Activated naive CD8-positive, alpha-beta T cell treated with anti-CD3 and anti-CD28 coated beads, Interleukin-2, amount 50 U/mL, for 16 hours (primary cell): Measurements from ENCODE around the gene CCNQ.

Experiments
- DNase-seq: peaks from one replicate; pipeline ENCODE4 v3.0.0-alpha.2; 2020; ENCODE audit warnings: low read depth, low spot score

Gene CCNQ

DNA sequence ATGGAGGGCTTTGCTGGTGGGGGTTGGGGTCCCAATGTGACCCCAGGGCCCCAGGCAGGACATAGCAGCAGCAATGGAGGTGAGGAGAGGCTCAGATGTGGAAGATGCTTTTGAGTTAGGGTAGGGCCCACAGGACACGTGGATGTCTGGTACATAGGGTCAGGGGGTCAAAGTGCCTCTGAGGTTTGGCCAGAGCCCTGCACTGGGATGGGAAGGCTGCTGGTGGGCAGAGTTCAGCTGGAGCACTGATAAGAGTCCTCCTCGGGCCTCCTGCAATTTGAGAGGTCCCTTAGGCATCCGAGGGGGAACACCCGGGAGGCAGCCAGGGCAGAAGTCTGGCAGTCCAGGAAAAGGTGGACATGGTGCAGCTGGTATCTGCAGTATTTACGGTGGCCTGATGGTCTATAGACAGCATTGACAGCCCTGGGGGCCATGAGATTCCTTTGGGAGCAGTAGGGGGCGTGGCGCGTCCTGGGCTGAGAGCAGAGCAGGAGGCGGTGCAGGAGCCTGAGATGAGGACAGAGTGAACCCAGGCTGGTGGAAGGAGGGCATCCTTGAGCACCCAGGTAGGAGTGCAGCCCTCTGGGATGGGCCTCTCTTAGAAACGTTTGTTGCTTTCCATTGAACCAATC lies 22.6 kb downstream of the CCNQ start:
- DNase-seq = no peak

DNA sequence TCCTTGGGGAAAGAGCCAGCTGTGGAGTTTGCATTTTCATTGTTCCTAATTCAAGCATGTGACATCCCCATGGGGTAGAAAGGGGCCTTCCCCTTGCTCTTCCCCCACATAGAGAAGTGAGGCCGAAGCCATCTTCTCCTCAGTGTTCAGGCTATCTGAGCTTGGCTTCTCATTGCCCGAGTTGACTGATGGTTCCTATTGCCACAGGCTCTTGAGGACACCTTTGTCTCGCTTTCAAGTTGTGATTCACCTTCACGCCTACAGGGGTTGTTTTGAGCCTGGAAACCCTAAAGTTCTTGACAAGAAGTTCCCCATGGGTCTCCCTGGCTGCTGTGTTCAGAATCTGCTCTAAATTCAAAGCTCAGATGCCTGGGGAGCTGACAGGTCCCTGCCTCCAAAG lies 25.0 kb downstream of the CCNQ start:
- no peak for DNase-seq

- DNase-seq = no peak
These were observed 26.3 kb downstream of the CCNQ start for GRCh38 chrX:153572601-153573000.

DNA sequence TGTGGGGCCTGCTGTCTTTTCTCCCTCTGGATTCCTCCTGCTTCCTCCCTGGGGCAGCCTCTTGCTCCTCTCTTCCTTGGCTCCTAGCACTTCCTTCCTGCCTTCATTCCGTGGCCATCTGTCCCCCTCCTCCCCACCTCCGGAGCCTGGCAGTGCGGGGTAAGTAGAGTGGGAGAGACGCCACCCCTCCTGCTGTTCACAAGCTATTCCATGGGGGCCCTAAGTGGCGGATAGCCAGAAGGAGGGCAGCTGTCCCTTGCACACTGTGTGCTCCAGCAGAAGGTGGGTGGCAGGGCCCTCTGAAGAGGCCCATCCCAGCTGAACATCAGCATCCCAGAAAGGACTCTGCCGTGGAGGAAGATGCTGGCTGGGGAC lies 27.4 kb downstream of the CCNQ start:
- no peak for DNase-seq

- no peak for DNase-seq
These were observed 29.5 kb downstream of the CCNQ start for GRCh38 chrX:153569475-153569874.

DNA sequence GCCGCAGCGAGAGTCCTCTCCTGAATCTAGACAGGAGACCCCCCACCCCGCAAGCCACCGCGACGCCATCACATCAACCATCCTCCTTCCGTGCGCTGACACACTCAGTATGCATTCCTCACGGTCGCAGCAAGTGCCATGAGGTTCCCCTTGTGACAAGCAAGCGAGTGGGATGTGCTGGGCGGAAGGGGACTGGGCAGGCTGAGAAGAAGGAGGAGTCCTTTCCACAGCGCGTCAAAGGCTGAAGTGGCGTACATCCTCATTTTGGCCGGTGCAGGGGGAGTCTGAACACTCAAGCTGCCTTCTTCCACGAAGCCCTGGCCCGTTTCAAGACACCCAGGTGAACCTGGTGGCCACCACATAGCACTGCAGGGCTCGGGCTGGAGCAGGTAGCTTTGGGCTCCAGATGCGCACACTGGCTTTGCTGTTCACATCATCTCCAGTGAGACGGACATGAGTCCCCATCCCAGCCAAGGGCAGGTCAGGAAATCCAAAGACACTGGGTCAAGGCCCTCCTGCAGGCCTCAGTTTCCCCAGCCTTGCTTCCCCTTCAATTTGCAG lies 30.4 kb downstream of the CCNQ start:
- no peak for DNase-seq

DNA sequence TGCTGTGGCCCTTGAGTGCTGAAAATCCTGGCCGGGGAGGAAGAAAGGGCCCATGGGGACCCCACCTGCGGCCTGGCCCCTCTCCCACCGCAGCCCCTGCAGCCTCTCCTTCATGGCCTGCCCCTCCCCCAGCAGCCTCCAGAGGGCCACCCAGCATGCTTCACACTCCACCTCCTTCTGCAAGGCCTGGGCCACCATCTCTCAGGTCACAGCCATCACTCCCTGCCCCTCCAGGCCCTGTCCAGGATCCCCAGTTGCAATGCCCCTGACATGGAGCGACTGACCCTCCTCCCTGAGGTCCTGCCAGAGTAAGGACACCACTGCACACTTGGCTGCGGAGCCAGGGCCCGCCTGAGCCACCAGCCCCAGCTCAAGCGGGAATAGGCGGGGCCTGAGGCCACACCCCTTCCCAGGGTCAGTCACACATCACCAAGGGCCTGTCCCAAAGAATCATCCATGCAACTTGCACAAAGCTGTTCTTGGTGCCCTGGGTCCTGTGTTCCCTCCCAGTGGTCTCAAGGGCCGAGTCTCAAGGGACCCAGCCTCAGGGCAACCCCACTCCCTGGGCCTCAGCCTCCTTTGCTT lies 32.9 kb downstream of the CCNQ start:
- DNase-seq = no peak

DNA sequence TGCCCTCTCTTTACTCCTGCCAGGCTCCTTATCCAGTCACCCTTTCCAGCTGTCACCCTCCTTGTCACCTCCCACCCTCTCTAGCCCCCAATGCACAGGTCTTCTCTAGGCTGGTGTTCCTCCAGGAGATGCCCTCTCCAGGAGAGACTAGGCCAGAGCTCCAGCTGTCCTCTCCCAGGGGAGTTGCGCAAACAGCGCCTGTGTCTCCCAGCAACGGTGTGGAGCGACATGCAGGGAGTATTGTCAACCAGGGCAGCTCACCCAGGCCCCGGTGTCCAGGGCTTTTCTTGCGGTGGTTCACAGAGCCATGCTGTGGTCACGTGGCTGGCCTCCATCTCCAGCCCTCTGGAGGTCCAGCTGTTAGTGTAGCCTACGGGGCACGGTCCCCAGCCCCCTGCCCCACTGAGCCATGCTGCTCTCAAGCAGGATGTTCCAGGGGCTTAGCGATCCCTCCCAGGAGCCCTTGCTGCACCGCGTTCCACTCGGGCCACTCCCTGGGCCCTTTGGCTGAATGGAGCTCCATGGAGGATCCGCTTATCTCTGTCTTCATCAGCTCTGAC lies 34.8 kb downstream of the CCNQ start:
- no peak for DNase-seq

- no peak for DNase-seq
These were observed 36.4 kb downstream of the CCNQ start for GRCh38 chrX:153562546-153562945.

GRCh38 chrX:153561337-153561736 lies 37.6 kb downstream of the CCNQ start:
- DNase-seq = no peak

- DNase-seq = no peak
These were observed 38.5 kb downstream of the CCNQ start for GRCh38 chrX:153560466-153560865.

- DNase-seq = no peak
These were observed 38.9 kb downstream of the CCNQ start for GRCh38 chrX:153560000-153560399.

DNA sequence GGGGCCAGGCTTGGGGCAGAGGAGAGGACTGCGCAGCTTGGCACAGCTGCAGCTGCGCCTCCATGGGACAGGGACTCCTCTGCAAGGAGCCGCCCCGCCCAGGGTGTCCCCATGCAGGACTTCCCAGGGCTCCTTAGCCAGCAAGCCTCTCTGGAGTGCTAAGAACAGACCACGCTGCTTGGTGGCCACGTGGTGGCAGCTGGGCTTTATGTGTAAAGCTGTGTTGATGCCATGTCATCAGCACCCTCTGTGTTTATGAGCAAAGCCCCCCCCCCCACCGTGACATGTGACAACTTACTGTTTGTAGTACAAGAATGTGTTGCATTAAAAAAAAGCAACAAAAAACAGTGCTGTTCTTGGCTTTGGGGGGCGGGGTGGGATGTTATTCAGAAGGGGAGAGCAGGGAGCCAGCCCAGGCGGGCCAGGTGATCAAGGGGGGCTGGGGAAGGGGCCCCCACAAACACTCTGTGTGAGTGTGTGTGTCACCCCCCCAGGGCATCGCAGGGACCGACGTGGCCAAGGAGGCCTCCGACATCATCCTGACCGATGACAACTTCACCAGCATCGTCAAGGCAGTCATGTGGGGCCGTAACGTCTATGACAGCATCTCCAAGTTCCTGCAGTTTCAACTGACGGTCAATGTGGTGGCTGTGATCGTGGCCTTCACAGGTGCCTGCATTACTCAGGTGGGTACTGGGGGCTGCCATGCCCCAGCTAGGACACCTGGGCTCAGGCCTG lies 41.2 kb downstream of the CCNQ start:
- DNase-seq = no peak

DNA sequence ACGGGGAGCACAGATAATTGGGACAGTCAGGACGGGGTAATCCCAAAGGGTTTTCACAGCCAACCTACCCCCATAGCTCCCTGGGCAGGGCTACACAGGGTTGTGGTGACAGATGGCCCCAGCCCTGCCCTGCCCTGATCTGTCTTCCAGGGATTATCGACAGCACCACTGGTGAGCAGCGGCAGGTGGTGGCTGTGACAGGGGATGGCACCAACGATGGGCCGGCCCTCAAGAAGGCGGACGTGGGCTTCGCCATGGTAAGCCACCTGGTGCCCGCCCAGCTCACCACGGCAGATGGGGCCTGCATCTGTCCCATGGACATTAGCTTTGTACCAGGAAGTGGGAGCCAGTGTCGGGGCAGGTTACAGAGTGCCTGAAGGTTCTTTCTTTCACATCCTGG lies 42.2 kb downstream of the CCNQ start:
- DNase-seq = no peak

DNA sequence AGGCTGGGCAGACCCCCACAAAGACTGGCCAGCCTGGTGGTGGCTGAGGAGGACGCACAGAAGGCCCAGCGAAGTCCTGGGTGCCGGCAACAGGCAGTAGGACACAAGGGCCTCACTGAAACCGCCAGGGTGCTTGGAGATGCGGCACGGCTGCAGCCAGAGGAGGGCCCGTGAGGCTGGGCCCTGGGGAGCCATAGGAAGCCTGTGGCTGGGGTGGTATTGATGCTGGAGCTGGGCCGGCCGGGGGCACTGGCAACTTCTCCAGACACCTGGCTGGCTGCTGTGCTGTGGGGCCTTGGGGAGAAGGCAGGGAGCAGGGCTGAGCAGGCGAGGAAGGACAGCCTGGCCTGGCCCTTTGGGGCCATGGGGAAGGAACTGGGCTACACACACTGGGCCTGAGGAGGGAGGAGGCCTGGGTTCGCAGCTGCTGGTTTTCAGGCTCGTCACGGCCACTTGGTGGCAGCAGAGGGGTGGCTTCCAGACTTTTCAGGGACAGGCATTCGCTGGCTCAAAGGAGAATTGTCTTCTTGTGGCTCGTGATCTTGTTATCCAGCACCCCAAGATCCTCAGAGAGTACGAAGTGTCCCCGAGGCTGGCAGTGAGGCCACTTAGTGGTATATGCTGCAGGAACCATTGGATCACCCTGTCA lies 44.3 kb downstream of the CCNQ start:
- peak; percentile 17 for DNase-seq

DNA sequence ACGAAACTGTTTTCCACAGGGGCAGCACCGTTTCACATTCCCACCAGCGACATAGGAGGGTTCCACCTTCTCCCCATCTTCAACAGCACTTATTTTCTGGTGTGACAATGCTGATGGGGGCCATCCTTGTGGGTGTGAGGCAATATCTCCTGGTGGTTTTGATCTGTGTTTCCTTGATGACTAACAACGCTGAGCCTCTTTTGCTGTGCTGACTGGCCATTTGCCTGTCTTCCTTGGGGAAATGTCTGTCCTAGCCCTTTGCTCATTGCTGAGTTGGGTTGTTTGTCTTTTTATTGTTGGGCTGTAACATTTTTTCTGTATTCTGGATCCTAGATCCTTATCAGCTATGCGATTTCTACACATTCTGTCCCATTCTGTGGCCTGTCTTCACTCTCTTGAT lies 47.8 kb downstream of the CCNQ start:
- DNase-seq = no peak

DNA sequence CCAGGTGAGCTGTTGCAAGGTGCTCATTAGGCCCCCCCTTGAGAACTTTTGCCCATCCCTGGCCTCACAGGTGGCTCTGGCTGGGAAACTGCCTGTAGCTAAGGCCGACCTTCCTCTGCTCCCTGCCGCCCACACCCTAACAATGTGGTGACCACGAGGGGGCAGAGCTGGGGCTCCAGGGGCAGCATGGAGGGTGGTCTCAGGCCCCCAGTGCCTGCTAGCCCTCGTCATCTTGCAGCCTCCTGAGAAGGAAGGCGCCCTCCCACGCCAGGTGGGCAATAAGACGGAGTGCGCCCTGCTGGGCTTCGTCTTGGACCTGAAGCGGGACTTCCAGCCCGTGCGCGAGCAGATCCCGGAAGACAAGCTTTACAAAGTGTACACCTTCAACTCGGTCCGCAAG lies 49.1 kb downstream of the CCNQ start:
- no peak for DNase-seq

DNA sequence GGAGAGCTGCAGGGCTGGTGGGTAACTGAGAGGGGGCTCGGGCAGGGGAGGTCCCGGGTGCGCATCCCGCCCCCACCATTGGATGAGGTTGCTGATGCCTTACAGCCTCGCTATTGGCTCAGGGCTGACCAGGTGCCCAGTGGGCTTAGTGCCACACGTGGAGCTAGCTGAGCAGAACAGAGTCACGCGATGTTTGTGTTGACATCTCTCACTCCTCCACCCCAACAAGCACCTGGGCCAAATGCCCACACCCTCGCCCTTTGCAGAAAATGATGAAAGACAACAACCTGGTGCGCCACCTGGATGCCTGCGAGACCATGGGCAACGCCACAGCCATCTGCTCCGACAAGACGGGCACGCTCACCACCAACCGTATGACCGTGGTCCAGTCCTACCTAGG lies 49.7 kb downstream of the CCNQ start:
- no peak for DNase-seq

DNA sequence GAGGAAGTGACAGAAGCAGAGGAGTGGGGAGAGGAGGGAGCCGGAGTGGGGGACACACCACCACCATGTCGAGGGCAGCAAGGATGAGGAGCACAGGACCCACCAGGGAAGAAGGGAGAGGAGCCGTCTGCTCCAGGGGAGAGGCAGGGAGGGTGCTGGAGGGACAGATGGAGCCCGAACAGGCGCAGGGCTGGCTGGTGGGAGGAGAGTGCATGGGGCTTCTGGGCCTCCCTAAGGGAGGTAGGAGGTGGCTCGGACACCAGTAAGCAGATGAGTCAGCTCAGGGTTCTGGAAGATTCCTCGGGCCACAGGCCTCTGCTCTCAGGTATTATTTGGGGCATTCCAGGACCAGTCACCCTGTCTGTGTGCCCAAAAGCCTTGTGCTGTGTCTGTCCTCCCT lies 51.7 kb downstream of the CCNQ start:
- no peak for DNase-seq

- DNase-seq = no peak
These were observed 52.6 kb downstream of the CCNQ start for GRCh38 chrX:153546386-153546785.

- DNase-seq = no peak
These were observed 54.2 kb downstream of the CCNQ start for GRCh38 chrX:153544727-153545126.

DNA sequence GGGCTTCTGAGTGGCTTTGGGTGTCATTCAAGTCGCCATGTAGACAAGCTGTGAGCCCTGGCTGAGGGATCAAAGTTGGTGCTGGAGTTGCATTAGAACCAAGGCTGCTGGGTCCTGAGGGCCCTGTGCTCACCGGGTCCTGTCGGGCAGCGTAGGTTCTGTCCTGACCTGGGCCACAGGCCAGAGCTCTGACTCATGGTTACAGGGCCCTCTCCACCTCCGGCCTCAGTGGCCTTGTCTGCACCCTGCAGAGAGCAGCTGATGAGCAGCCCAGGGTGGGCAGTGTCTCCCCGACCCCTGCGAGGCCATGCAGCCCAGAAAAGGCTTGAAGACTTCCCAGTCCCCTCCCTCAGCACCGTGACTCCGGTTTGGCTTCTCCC lies 59.0 kb downstream of the CCNQ start:
- DNase-seq = no peak
